AG04450 (cell line): ENCODE measurements around the gene CLVS2. TPM values are rescaled to one million over a fixed set of nuclear protein-coding genes. Genes with fewer than 3 reads are reported as not detected.

ENCODE experiments used
- CTCF ChIA-PET: fragments of 300-600, 350-600 bp; formaldehyde crosslinking; extraction: SDS; loops from one replicate; lab custom pipeline; 2022; ENCODE audit warnings: antibody characterized with exemption, inconsistent platforms; lab: Charles Lee
- POLR2A ChIA-PET: fragments of 350-600 bp; formaldehyde crosslinking; extraction: SDS; loops from one replicate; lab custom pipeline; 2021; ENCODE audit warnings: antibody characterized with exemption, inconsistent platforms; lab: Yijun Ruan, JAX
- DNase-seq: peaks from one replicate; pipeline ENCODE4 v3.0.0-alpha.2; 2011; ENCODE audit warnings: low read depth, low spot score
- H3K27ac ChIP-seq: one replicate; pipeline ENCODE4 v1.5.1; 2012; ENCODE audit warnings: low read depth, low read length, control low read depth
- H3K27me3 ChIP-seq: one replicate; pipeline ENCODE4 v1.6.0; 2012; ENCODE audit warnings: low read length; ENCODE audit not compliant: control insufficient read depth, insufficient read depth
- H3K4me3 ChIP-seq: 2 replicates; pipeline ENCODE4 v1.5.1; 2011; ENCODE audit warnings: mild to moderate bottlenecking, low read depth, low read length, control low read depth
- H3K9me3 ChIP-seq: 2 replicates; pipeline ENCODE4 v1.5.1; 2012; ENCODE audit warnings: low read length; ENCODE audit not compliant: control insufficient read depth, insufficient read depth
- polyA plus RNA-seq: library from polyadenylated mRNA; depleted of rRNA; stranded (reverse); fragments of >200 nt; gene quantifications from 2 replicates; pipeline ENCODE4 v1.2.3, GENCODE V29; 2011
- TF ChIP-seq, protein P1 (sequence below): IDR thresholded peaks from 2 replicates; pipeline ENCODE4 v1.5.1; 2011; ENCODE audit warnings: low read depth, low read length, control low read depth, inconsistent platforms

Gene CLVS2
- polyA plus RNA-seq, 1 experiment: not detected

DNA sequence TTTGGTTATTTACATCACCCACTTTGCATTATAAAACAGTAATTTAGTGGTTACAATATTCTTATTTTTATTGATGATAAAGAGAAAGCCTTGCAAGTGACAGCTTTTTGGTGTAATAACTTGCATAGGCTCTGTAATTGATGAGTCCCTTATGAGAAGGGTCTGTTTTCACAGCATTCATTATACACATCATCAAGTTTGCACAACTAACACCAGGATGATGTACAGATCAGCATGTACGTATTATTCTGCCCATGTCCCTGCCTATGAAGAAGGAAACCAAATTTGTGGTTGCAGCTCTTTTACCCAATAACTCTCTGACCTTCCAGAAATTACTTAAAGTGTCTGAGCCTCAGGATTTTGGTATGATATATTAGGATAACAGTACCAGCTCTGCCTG is 59.2 kb downstream of the CLVS2 start:
- POLR2A ChIA-PET: no interaction called here
- H3K27ac ChIP-seq: no peak overlapping the region
- TF ChIP-seq, protein P1, sequence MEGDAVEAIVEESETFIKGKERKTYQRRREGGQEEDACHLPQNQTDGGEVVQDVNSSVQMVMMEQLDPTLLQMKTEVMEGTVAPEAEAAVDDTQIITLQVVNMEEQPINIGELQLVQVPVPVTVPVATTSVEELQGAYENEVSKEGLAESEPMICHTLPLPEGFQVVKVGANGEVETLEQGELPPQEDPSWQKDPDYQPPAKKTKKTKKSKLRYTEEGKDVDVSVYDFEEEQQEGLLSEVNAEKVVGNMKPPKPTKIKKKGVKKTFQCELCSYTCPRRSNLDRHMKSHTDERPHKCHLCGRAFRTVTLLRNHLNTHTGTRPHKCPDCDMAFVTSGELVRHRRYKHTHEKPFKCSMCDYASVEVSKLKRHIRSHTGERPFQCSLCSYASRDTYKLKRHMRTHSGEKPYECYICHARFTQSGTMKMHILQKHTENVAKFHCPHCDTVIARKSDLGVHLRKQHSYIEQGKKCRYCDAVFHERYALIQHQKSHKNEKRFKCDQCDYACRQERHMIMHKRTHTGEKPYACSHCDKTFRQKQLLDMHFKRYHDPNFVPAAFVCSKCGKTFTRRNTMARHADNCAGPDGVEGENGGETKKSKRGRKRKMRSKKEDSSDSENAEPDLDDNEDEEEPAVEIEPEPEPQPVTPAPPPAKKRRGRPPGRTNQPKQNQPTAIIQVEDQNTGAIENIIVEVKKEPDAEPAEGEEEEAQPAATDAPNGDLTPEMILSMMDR: no peak
- H3K27me3 ChIP-seq: no peaks in the 10 kb centered on the region
- CTCF ChIA-PET: no interaction called here
- no peak for DNase-seq
- peaks cover 11% of the 10 kb centered on the region; the same call in 1 of the 2 replicates for H3K9me3 ChIP-seq
- H3K4me3 ChIP-seq: no peak overlapping the region

DNA sequence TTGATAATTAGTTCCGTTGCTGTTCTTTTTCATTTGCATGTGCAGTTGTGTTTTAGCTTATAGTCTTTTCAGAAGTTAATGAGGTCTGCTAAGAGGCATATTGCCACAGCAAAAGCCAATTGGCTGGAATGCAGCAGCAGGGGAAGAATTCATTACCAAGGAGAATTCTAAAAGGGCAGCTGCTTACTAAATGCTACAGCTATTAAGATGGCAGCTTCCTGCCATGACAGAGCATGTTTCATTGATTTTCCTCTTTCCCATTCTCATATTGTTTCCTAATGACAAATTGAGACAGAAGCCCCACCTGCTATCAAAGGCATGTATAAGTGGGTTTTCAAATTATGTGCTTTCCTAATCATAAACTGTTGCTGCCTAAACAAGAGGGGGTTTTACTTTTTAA is 66.6 kb downstream of the CLVS2 start:
- no peak for DNase-seq
- CTCF ChIA-PET: no interaction called here
- Histone ChIP-seq H3K27ac (no peak overlapping the region), H3K4me3 (no peak overlapping the region), H3K9me3 (peaks cover 6% of the 10 kb centered on the region; the same call in 1 of the 2 replicates), H3K27me3 (no peaks in the 10 kb centered on the region)
- TF ChIP-seq, protein P1: no peak
- POLR2A ChIA-PET: no interaction called here

DNA sequence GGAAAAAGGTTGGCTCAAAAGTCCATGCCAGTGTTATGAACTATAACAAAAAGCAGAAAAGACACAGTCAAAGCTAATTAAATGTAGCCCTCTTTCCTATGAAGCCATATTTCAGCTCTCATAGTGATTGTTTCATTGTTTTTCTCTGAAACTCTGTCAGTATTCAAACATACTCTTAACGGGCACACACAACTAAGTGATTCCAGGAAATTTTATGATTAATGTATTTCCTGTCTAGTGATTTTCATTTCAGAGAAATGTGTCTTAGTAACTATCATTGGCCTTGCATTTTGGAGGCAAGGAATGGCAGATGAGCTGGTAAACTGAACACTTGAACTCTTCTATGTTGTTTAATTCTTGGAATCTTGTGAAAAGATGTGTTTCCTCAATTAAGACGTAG is 68.0 kb downstream of the CLVS2 start:
- Histone ChIP-seq H3K27me3 (no peaks in the 10 kb centered on the region), H3K4me3 (no peak overlapping the region), H3K9me3 (no peaks in the 10 kb centered on the region), H3K27ac (no peak overlapping the region)
- TF ChIP-seq, protein P1: no peak
- POLR2A ChIA-PET: no interaction called here
- DNase-seq: no peak
- CTCF ChIA-PET: no interaction called here

DNA sequence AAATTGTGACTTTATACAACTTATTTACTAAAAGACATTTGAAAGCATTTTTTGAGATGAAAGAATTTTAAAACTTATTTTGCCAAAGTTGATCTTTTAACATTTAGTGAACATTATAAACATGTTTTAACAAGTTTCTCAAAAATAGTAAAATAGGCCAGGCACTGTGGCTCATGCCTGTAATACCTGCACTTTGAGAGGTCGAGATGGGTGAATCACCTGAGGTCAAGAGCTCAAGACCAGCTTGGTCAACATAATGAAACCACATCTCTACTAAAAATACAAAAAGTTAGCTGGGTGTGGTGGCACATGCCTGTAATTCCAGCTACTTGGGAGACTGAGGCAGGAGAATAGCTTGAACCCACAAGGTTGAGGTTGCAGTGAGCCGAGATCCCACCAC is 78.6 kb downstream of the CLVS2 start:
- TF ChIP-seq, protein P1: no peak
- CTCF ChIA-PET: no interaction called here
- no peaks in the 10 kb centered on the region for H3K27me3 ChIP-seq

DNA sequence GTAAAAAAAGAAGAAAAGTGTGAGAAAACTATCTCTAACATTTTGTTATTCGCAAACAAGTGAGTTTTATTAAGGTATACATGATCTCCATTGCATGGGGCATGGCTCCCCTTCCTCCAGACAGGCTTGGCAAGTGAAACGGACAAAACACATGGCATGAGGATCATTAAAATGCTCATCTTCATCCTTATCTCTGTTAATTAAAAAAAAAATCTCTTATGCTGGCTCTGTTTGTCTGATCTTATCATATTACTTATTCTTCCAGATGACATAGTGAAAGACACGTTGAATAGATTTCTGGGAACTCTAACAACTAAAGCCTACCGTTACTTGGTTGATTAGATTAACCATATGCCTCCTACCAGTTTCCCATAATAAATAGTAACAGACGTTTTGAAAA is 89.4 kb downstream of the CLVS2 start:
- H3K4me3 ChIP-seq: no peak overlapping the region
- no peaks in the 10 kb centered on the region for H3K27me3 ChIP-seq
- no peak overlapping the region for H3K27ac ChIP-seq
- ChIA-PET CTCF (no interaction called here), POLR2A (no interaction called here)
- TF ChIP-seq, protein P1: no peak
- no peak for DNase-seq
- peaks cover 9% of the 10 kb centered on the region; the same call in 1 of the 2 replicates for H3K9me3 ChIP-seq

More for the DNA sequence above, 78.6 kb downstream of the CLVS2 start:
- POLR2A ChIA-PET: no interaction called here
- Histone ChIP-seq H3K9me3 (peaks cover 7% of the 10 kb centered on the region), H3K4me3 (no peak overlapping the region), H3K27ac (no peak overlapping the region)
- DNase-seq: no peak
